Neural progenitor cell (in vitro differentiated cells): ENCODE results near the gene CD22. TPM values are rescaled to one million over a fixed set of nuclear protein-coding genes. Genes with fewer than 3 reads are reported as not detected.

Source experiments
- DNase-seq: peaks from one replicate; pipeline ENCODE4 v3.0.0-alpha.2; 2016; ENCODE audit warnings: low spot score
- H2AFZ ChIP-seq: fragments of 200-600 bp; sonication (generic); replicated peaks from 2 replicates; pipeline ENCODE4 v1.6.1; 2016; ENCODE audit warnings: antibody characterized with exemption
- H3F3A ChIP-seq: fragments of 200-600 bp; sonication (generic); 2 replicates; pipeline ENCODE4 v1.6.1; 2016; ENCODE audit warnings: antibody characterized with exemption, low read depth
- H3K27ac ChIP-seq: fragments of 200-600 bp; sonication (generic); 2 replicates; pipeline ENCODE4 v1.5.1; 2016; ENCODE audit warnings: mild to moderate bottlenecking
- H3K27me3 ChIP-seq: fragments of 200-600 bp; sonication (generic); 2 replicates; pipeline ENCODE4 v1.6.1; 2016; ENCODE audit warnings: mild to moderate bottlenecking, moderate library complexity
- H3K36me3 ChIP-seq: fragments of 200-600 bp; sonication (generic); 2 replicates; pipeline ENCODE4 v1.5.1; 2016
- H3K4me1 ChIP-seq: fragments of 200-600 bp; sonication (generic); 2 replicates; pipeline ENCODE4 v1.6.1; 2016; ENCODE audit warnings: mixed run types
- H3K4me2 ChIP-seq: fragments of 200-600 bp; sonication (generic); 2 replicates; pipeline ENCODE4 v1.6.1; 2016
- H3K4me3 ChIP-seq: fragments of 200-600 bp; sonication (generic); 2 replicates; pipeline ENCODE4 v1.5.1; 2016
- H3K79me2 ChIP-seq: fragments of 200-600 bp; sonication (generic); 2 replicates; pipeline ENCODE4 v1.6.1; 2016; ENCODE audit warnings: low read depth
- H3K9ac ChIP-seq: fragments of 200-600 bp; sonication (generic); 2 replicates; pipeline ENCODE4 v1.6.1; 2016
- H3K9me3 ChIP-seq: fragments of 200-600 bp; sonication (generic); 2 replicates; pipeline ENCODE4 v1.5.1; 2016; ENCODE audit warnings: low read depth
- H4K20me1 ChIP-seq: fragments of 200-600 bp; sonication (generic); 2 replicates; pipeline ENCODE4 v1.6.1; 2016; ENCODE audit warnings: low read depth
- H3K27ac Mint-ChIP-seq: 3 replicates; pipeline ENCODE4 v1.8.0; 2021; ENCODE audit warnings: mixed read lengths
- H3K27me3 Mint-ChIP-seq: 2 replicates; pipeline ENCODE4 v1.8.0; 2022; ENCODE audit warnings: low read depth, mild to moderate bottlenecking, inconsistent platforms, moderate library complexity, mixed read lengths; ENCODE audit not compliant: insufficient read depth
- H3K36me3 Mint-ChIP-seq: 3 replicates; pipeline ENCODE4 v1.8.0; 2021; ENCODE audit warnings: mixed read lengths
- H3K4me1 Mint-ChIP-seq: 3 replicates; pipeline ENCODE4 v1.8.0; 2021; ENCODE audit warnings: mixed read lengths
- H3K4me3 Mint-ChIP-seq: 3 replicates; pipeline ENCODE4 v1.8.0; 2021; ENCODE audit warnings: mild to moderate bottlenecking, moderate library complexity, mixed read lengths
- H3K9me3 Mint-ChIP-seq: 3 replicates; pipeline ENCODE4 v1.8.0; 2020; ENCODE audit warnings: mixed read lengths
- EZH2 ChIP-seq: fragments of 200-600 bp; sonication (generic); IDR thresholded peaks from 2 replicates; pipeline ENCODE4 v1.6.1; 2017; ENCODE audit warnings: antibody characterized with exemption, mild to moderate bottlenecking, moderate library complexity
- EZH2phosphoT487 ChIP-seq: fragments of 200-600 bp; sonication (generic); IDR thresholded peaks from 2 replicates; pipeline ENCODE4 v1.6.1; 2017; ENCODE audit warnings: antibody characterized with exemption
- total RNA-seq: library from RNA; depleted of rRNA; stranded (reverse); fragments of >200 nt; gene quantifications from 2 replicates; pipeline ENCODE4 v1.2.3, GENCODE V29; 2015; ENCODE audit warnings: low replicate concordance
- TF ChIP-seq, protein P1 (sequence below): fragments of 200-600 bp; sonication (generic); IDR thresholded peaks from 2 replicates; pipeline ENCODE4 v1.5.1; 2017; ENCODE audit warnings: antibody characterized with exemption, mild to moderate bottlenecking

Gene CD22
- total RNA-seq, 1 donor from 2014 or later = not detected

DNA sequence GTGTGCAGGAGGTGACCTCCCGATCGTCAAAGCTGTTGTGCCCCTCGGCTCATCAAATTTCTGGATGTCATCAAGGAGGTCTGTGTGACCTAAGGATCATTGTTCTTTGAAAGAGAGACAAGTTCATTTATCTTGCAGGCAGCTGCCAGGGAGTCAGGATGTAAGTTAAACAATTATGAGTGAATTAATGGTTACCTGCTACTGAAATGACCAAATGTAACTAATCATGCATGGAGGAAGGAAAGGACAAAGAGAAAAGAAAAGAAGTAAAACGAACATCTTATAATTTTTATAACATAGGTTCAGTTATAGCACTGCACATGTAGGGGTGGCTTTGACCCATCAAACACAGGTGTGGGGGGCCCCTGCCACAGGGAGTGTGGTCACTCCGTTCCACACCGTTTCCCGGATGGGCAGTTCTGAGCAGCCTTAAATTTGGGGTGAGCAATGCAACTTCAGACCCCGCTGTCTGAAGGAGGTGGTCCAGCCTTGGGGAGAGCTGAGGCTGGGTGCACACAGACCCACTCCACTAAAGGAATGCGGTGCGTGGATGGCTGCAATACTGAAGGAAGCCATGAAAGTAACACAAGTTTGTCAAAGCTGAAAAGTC is 5.3 kb downstream of the CD22 start:
- TF ChIP-seq, protein P1, sequence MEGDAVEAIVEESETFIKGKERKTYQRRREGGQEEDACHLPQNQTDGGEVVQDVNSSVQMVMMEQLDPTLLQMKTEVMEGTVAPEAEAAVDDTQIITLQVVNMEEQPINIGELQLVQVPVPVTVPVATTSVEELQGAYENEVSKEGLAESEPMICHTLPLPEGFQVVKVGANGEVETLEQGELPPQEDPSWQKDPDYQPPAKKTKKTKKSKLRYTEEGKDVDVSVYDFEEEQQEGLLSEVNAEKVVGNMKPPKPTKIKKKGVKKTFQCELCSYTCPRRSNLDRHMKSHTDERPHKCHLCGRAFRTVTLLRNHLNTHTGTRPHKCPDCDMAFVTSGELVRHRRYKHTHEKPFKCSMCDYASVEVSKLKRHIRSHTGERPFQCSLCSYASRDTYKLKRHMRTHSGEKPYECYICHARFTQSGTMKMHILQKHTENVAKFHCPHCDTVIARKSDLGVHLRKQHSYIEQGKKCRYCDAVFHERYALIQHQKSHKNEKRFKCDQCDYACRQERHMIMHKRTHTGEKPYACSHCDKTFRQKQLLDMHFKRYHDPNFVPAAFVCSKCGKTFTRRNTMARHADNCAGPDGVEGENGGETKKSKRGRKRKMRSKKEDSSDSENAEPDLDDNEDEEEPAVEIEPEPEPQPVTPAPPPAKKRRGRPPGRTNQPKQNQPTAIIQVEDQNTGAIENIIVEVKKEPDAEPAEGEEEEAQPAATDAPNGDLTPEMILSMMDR = no peak
- TF ChIP-seq EZH2 (no peak), EZH2phosphoT487 (no peak)
- peaks cover 6% of the 10 kb centered on the region for H3K27me3 Mint-ChIP-seq
- no peaks in the 10 kb centered on the region for H3K36me3 Mint-ChIP-seq
- no peak overlapping the region for H3K9ac ChIP-seq
- no peak for DNase-seq
- H3K4me3 ChIP-seq = no peak overlapping the region
- no peaks in the 10 kb centered on the region for H3F3A ChIP-seq
- no peak overlapping the region for H3K27ac Mint-ChIP-seq
- H3K79me2 ChIP-seq = no peaks in the 10 kb centered on the region
- no peaks in the 10 kb centered on the region for H3K36me3 ChIP-seq
- H3K9me3 Mint-ChIP-seq = no peaks in the 10 kb centered on the region
- no peak overlapping the region for H3K27ac ChIP-seq
- H3K4me1 ChIP-seq = no peaks in the 10 kb centered on the region
- no peaks in the 10 kb centered on the region for H3K9me3 ChIP-seq
- H3K4me2 ChIP-seq = no peak overlapping the region
- no peaks in the 10 kb centered on the region for H4K20me1 ChIP-seq
- peaks cover 3% of the 10 kb centered on the region for H3K4me1 Mint-ChIP-seq
- H3K4me3 Mint-ChIP-seq = no peak overlapping the region
- no peaks in the 10 kb centered on the region for H3K27me3 ChIP-seq
- H2AFZ ChIP-seq = no peak overlapping the region

- H3K4me3 ChIP-seq = no peak overlapping the region
- H2AFZ ChIP-seq = no peak overlapping the region
- no peaks in the 10 kb centered on the region for H3F3A ChIP-seq
- Mint-ChIP-seq H3K27me3 (peaks cover 6% of the 10 kb centered on the region), H3K4me3 (no peak overlapping the region), H3K36me3 (no peaks in the 10 kb centered on the region), H3K9me3 (no peaks in the 10 kb centered on the region), H3K4me1 (peaks cover 3% of the 10 kb centered on the region), H3K27ac (no peak overlapping the region)
- no peak overlapping the region for H3K4me2 ChIP-seq
- H3K9me3 ChIP-seq = no peaks in the 10 kb centered on the region
- TF ChIP-seq, protein P1 = no peak
- TF ChIP-seq EZH2phosphoT487 = no peak
- H3K9ac ChIP-seq = no peak overlapping the region
- no peaks in the 10 kb centered on the region for H4K20me1 ChIP-seq
- H3K79me2 ChIP-seq = no peaks in the 10 kb centered on the region
- H3K36me3 ChIP-seq = no peaks in the 10 kb centered on the region
- H3K27me3 ChIP-seq = no peaks in the 10 kb centered on the region
- H3K27ac ChIP-seq = no peak overlapping the region
- H3K4me1 ChIP-seq = no peaks in the 10 kb centered on the region
- DNase-seq = no peak
Observed at GRCh38 chr19:35336166-35336955, 7.4 kb downstream of the CD22 start.

- H3K36me3 ChIP-seq = no peaks in the 10 kb centered on the region
- TF ChIP-seq, protein P1 = no peak
- no peak for TF ChIP-seq EZH2
- no peak for TF ChIP-seq EZH2phosphoT487
- Mint-ChIP-seq H3K36me3 (no peaks in the 10 kb centered on the region), H3K27ac (no peak overlapping the region), H3K4me3 (no peak overlapping the region), H3K4me1 (peaks cover 3% of the 10 kb centered on the region), H3K27me3 (peaks cover 6% of the 10 kb centered on the region), H3K9me3 (no peaks in the 10 kb centered on the region)
- H3F3A ChIP-seq = no peaks in the 10 kb centered on the region
- H3K9me3 ChIP-seq = no peaks in the 10 kb centered on the region
- H3K4me2 ChIP-seq = no peak overlapping the region
- no peak for DNase-seq
- H2AFZ ChIP-seq = no peak overlapping the region
- H3K4me3 ChIP-seq = no peak overlapping the region
- no peak overlapping the region for H3K27ac ChIP-seq
- no peaks in the 10 kb centered on the region for H4K20me1 ChIP-seq
- no peak overlapping the region for H3K9ac ChIP-seq
- no peaks in the 10 kb centered on the region for H3K4me1 ChIP-seq
- H3K27me3 ChIP-seq = no peaks in the 10 kb centered on the region
- no peaks in the 10 kb centered on the region for H3K79me2 ChIP-seq
Observed at GRCh38 chr19:35337097-35337983, 8.4 kb downstream of the CD22 start.
